ENCODE data around the gene FAM174C. TPM values are rescaled to one million over a fixed set of nuclear protein-coding genes. Genes with fewer than 3 reads are reported as not detected.
A peak's percentile ranks its signal among the peaks of the same experiment; 100 is the strongest.

The FAM174C gene
- total and polyA plus RNA-seq, 10 of the 15 experiments (the other 5 are each of a cell fraction or from before 2014, with no cell fraction given): 0.89 to 94.6 (median 43.6) TPM

- TF ChIP-seq EGR1 (IDR thresholded peaks at IDR 0.05; ENCODE audit: borderline replicate concordance in 1 of 2, low read depth in 2 of 2, low read length in 2 of 2): peak in 1 of 2 experiments; percentile 89; a peak in 2 of 3 replicates
- TF ChIP-seq ZNF24 (IDR thresholded peaks at IDR 0.05): peak; percentile 47; the same call in 1 of the 2 replicates
- no peak for TF ChIP-seq JUNB (IDR thresholded peaks at IDR 0.05)
- TF ChIP-seq, protein P1, sequence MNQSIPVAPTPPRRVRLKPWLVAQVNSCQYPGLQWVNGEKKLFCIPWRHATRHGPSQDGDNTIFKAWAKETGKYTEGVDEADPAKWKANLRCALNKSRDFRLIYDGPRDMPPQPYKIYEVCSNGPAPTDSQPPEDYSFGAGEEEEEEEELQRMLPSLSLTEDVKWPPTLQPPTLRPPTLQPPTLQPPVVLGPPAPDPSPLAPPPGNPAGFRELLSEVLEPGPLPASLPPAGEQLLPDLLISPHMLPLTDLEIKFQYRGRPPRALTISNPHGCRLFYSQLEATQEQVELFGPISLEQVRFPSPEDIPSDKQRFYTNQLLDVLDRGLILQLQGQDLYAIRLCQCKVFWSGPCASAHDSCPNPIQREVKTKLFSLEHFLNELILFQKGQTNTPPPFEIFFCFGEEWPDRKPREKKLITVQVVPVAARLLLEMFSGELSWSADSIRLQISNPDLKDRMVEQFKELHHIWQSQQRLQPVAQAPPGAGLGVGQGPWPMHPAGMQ (IDR thresholded peaks at IDR 0.05; ENCODE audit: borderline replicate concordance): no peak
- TF ChIP-seq, protein P2, sequence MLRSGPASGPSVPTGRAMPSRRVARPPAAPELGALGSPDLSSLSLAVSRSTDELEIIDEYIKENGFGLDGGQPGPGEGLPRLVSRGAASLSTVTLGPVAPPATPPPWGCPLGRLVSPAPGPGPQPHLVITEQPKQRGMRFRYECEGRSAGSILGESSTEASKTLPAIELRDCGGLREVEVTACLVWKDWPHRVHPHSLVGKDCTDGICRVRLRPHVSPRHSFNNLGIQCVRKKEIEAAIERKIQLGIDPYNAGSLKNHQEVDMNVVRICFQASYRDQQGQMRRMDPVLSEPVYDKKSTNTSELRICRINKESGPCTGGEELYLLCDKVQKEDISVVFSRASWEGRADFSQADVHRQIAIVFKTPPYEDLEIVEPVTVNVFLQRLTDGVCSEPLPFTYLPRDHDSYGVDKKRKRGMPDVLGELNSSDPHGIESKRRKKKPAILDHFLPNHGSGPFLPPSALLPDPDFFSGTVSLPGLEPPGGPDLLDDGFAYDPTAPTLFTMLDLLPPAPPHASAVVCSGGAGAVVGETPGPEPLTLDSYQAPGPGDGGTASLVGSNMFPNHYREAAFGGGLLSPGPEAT (IDR thresholded peaks at IDR 0.05; ENCODE audit: low read depth): no peak
- no peak for TF ChIP-seq ZSCAN29 (IDR thresholded peaks at IDR 0.05)
- TF ChIP-seq GATAD2B (conservative IDR thresholded peaks at IDR 0.05; ENCODE audit: low read depth): peak; percentile 95
- TF ChIP-seq, protein P3, sequence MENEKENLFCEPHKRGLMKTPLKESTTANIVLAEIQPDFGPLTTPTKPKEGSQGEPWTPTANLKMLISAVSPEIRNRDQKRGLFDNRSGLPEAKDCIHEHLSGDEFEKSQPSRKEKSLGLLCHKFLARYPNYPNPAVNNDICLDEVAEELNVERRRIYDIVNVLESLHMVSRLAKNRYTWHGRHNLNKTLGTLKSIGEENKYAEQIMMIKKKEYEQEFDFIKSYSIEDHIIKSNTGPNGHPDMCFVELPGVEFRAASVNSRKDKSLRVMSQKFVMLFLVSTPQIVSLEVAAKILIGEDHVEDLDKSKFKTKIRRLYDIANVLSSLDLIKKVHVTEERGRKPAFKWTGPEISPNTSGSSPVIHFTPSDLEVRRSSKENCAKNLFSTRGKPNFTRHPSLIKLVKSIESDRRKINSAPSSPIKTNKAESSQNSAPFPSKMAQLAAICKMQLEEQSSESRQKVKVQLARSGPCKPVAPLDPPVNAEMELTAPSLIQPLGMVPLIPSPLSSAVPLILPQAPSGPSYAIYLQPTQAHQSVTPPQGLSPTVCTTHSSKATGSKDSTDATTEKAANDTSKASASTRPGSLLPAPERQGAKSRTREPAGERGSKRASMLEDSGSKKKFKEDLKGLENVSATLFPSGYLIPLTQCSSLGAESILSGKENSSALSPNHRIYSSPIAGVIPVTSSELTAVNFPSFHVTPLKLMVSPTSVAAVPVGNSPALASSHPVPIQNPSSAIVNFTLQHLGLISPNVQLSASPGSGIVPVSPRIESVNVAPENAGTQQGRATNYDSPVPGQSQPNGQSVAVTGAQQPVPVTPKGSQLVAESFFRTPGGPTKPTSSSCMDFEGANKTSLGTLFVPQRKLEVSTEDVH (IDR thresholded peaks at IDR 0.05; ENCODE audit: low read depth, partially characterized antibody): no peak
- TF ChIP-seq ZNF217 (IDR thresholded peaks at IDR 0.05): peak; percentile 29; the same call in 1 of the 2 replicates
- TF ChIP-seq HDAC2 (IDR thresholded peaks at IDR 0.05): no peak
- TF ChIP-seq KLF5 (IDR thresholded peaks at IDR 0.05; ENCODE audit: partially characterized antibody): peak; percentile 65
- peak; percentile 11; the same call in 1 of the 2 replicates for TF ChIP-seq PAX5 (IDR thresholded peaks at IDR 0.05; ENCODE audit: borderline replicate concordance, low read depth, low read length)
- peak; percentile 77 for TF ChIP-seq POLR2A (IDR thresholded peaks at IDR 0.05; ENCODE audit: low read depth, low read length)
- no peak for TF ChIP-seq RUNX3 (IDR thresholded peaks at IDR 0.05; ENCODE audit: low read length)
- TF ChIP-seq ASH2L (IDR thresholded peaks at IDR 0.05; ENCODE audit: borderline replicate concordance, low read depth): no peak
- no peak for TF ChIP-seq CEBPB (IDR thresholded peaks at IDR 0.05; ENCODE audit: borderline replicate concordance in 1 of 2, low read depth in 2 of 2, low read length in 2 of 2)
Measured at GRCh38 chr19:1241417-1242095, 33.8 kb upstream of the FAM174C start, which contains the start of gene ATP5F1D (continued).

Measured in GM12878 (cell line).